SK-N-SH (cell line): ENCODE results near the gene ARL14EP. TPM values are rescaled to one million over a fixed set of nuclear protein-coding genes. Genes with fewer than 3 reads are reported as not detected.

Experiments
- CTCF ChIA-PET: fragments of 300-600, 350-600 bp; formaldehyde crosslinking; extraction: SDS; loops from one replicate; lab custom pipeline; 2021; lab: Yijun Ruan, JAX
- POLR2A ChIA-PET: fragments of 350-600 bp; sonication (Branson Sonifier 250); formaldehyde crosslinking; extraction: SDS; loops from one replicate; lab custom pipeline; 2020; ENCODE audit warnings: antibody characterized with exemption, inconsistent platforms; lab: Yijun Ruan, JAX
- DNase-seq: peaks from one replicate; pipeline ENCODE4 v3.0.0; 2012
- H2AFZ ChIP-seq: fragments of 200-600 bp; sonication (generic); 2 replicates; pipeline ENCODE4 v1.8.1; 2016; ENCODE audit warnings: antibody characterized with exemption, mild to moderate bottlenecking, low read depth
- H3F3A ChIP-seq: fragments of 200-600 bp; sonication (generic); replicated peaks from 2 replicates; pipeline ENCODE3; 2016; ENCODE audit warnings: antibody characterized with exemption, mild to moderate bottlenecking; ENCODE audit not compliant: insufficient read depth
- H3K27ac ChIP-seq, 2 experiments: fragments of 200-500 bp in 1 of 2; fragments of 200-600 bp in 1 of 2; sonication (Bioruptor generic) in 1 of 2; sonication (generic), shearing (Covaris generic) in 1 of 2; 2 replicates each; pipeline versions ENCODE4 v1.5.1 to v1.6.1; 2014 to 2016; ENCODE audit warnings: low read depth in 2 of 2, inconsistent platforms in 1 of 2, low read length in 1 of 2, mild to moderate bottlenecking in 1 of 2, mixed read lengths in 1 of 2
- H3K27me3 ChIP-seq: fragments of 200-600 bp; sonication (generic), shearing (Covaris generic); 2 replicates; pipeline ENCODE4 v1.6.1; 2016; ENCODE audit warnings: mixed run types; ENCODE audit not compliant: insufficient read depth
- H3K36me3 ChIP-seq, 2 experiments: fragments of 200-500 bp in 1 of 2; fragments of 200-600 bp in 1 of 2; sonication (Bioruptor generic) in 1 of 2; sonication (generic) in 1 of 2; replicated peaks in 1 of 2; 2 replicates each; pipeline versions ENCODE3 to v1.5.1; 2014 to 2016; ENCODE audit warnings: low read length in 1 of 2, mild to moderate bottlenecking in 1 of 2; ENCODE audit not compliant: insufficient read depth in 2 of 2, control insufficient read depth in 1 of 2
- H3K4me1 ChIP-seq, 2 experiments: fragments of 200-500 bp in 1 of 2; fragments of 200-600 bp in 1 of 2; sonication (Bioruptor generic) in 1 of 2; sonication (generic), shearing (Covaris generic) in 1 of 2; 2 replicates each; pipeline versions ENCODE4 v1.5.1 to v1.6.1; 2014 to 2016; ENCODE audit warnings: low read depth in 1 of 2, low read length in 1 of 2, mixed run types in 1 of 2; ENCODE audit not compliant: insufficient read depth in 2 of 2, control insufficient read depth in 1 of 2
- H3K4me2 ChIP-seq: fragments of 200-600 bp; sonication (generic), shearing (Covaris generic); 2 replicates; pipeline ENCODE4 v1.6.1; 2017; ENCODE audit warnings: mixed run types
- H3K4me3 ChIP-seq, 2 experiments: fragments of 200-500 bp in 1 of 2; fragments of 200-600 bp in 1 of 2; sonication (Bioruptor generic) in 1 of 2; sonication (generic), shearing (Covaris generic) in 1 of 2; 2 replicates each; pipeline versions ENCODE4 v1.5.1 to v1.8.1; 2014 to 2016; ENCODE audit warnings: low read depth in 2 of 2, inconsistent platforms in 1 of 2, low read length in 1 of 2, mild to moderate bottlenecking in 1 of 2, mixed read lengths in 1 of 2, moderate library complexity in 1 of 2
- H3K79me2 ChIP-seq: fragments of 200-600 bp; sonication (generic); 2 replicates; pipeline ENCODE4 v1.8.1; 2017; ENCODE audit warnings: mild to moderate bottlenecking; ENCODE audit not compliant: insufficient read depth
- H3K9ac ChIP-seq: fragments of 200-600 bp; sonication (generic); 2 replicates; pipeline ENCODE4 v1.6.1; 2017; ENCODE audit warnings: mixed run types
- H3K9me2 ChIP-seq: fragments of 200-600 bp; sonication (generic); 2 replicates; pipeline ENCODE4 v1.6.1; 2017; ENCODE audit warnings: mixed run types
- H3K9me3 ChIP-seq: fragments of 200-600 bp; sonication (generic); 2 replicates; pipeline ENCODE4 v1.6.1; 2017; ENCODE audit warnings: mixed run types, mild to moderate bottlenecking, moderate library complexity
- H4K20me1 ChIP-seq: fragments of 200-600 bp; sonication (generic); 2 replicates; pipeline ENCODE4 v1.6.1; 2017; ENCODE audit warnings: mild to moderate bottlenecking, mixed run types; ENCODE audit not compliant: insufficient read depth
- CHD2 ChIP-seq: fragments of 150-350 bp; IDR thresholded peaks from 2 replicates; pipeline ENCODE4 v1.6.1; 2018; ENCODE audit warnings: low read length; ENCODE audit not compliant: partially characterized antibody
- CTCF ChIP-seq: fragments of 200-600 bp; sonication (generic); IDR thresholded peaks from 2 replicates; pipeline ENCODE4 v1.6.1; 2017; ENCODE audit warnings: antibody characterized with exemption, mild to moderate bottlenecking, moderate library complexity
- ELF1 ChIP-seq: IDR thresholded peaks from 2 replicates; pipeline ENCODE4 v1.4.0; 2012
- EP300 ChIP-seq, 2 experiments: IDR thresholded peaks; 2 replicates each; pipeline versions ENCODE4 v1.4.0 to v1.6.1; 2012; ENCODE audit warnings: borderline replicate concordance in 1 of 2, low read depth in 1 of 2, low read length in 1 of 2
- EZH2phosphoT487 ChIP-seq: fragments of 200-600 bp; sonication (generic); IDR thresholded peaks from 2 replicates; pipeline ENCODE4 v1.6.1; 2017; ENCODE audit warnings: low read depth, mixed run types, mild to moderate bottlenecking, antibody characterized with exemption, moderate library complexity, borderline replicate concordance
- GABPA ChIP-seq: IDR thresholded peaks from 2 replicates; pipeline ENCODE4 v1.4.0; 2012; ENCODE audit warnings: low read depth, mild to moderate bottlenecking
- JUND ChIP-seq: IDR thresholded peaks from 2 replicates; pipeline ENCODE4 v1.4.0; 2012
- NFIC ChIP-seq: IDR thresholded peaks from 2 replicates; pipeline ENCODE4 v1.4.0; 2012; ENCODE audit warnings: borderline replicate concordance
- NRF1 ChIP-seq: IDR thresholded peaks from 2 replicates; pipeline ENCODE4 v1.6.1; 2012; ENCODE audit warnings: low read depth, mild to moderate bottlenecking, low read length
- POLR2AphosphoS5 ChIP-seq: IDR thresholded peaks from 2 replicates; pipeline ENCODE4 v1.6.1; 2012; ENCODE audit warnings: low read depth, low read length
- REST ChIP-seq: IDR thresholded peaks from 2 replicates; pipeline ENCODE4 v1.6.1; 2012; ENCODE audit warnings: mild to moderate bottlenecking, low read depth, low read length, moderate library complexity
- RFX5 ChIP-seq: IDR thresholded peaks from 2 replicates; pipeline ENCODE4 v1.6.1; 2012; ENCODE audit warnings: mild to moderate bottlenecking, improper control_type of control experiment, low read length
- TAF1 ChIP-seq: IDR thresholded peaks from 2 replicates; pipeline ENCODE4 v1.6.1; 2012; ENCODE audit warnings: low read depth, mild to moderate bottlenecking, low read length, moderate library complexity, borderline replicate concordance
- TCF12 ChIP-seq: IDR thresholded peaks from 2 replicates; pipeline ENCODE4 v1.4.0; 2012
- USF1 ChIP-seq: IDR thresholded peaks from 2 replicates; pipeline ENCODE4 v1.4.0; 2012; ENCODE audit warnings: low read depth, borderline replicate concordance
- USF2 ChIP-seq: fragments of 150-350 bp; IDR thresholded peaks from 2 replicates; pipeline ENCODE4 v1.6.1; 2017; ENCODE audit warnings: antibody characterized with exemption, low read length, low read depth, borderline replicate concordance
- ZBTB33 ChIP-seq: IDR thresholded peaks from 2 replicates; pipeline ENCODE4 v1.4.0; 2012; ENCODE audit warnings: low read depth, borderline replicate concordance
- WGBS: methylation state at CpG from one replicate; pipeline ENCODE4 v1.1.6; 2017; ENCODE audit warnings: low lambda C conversion rate; 5-methylcytosine and 5-hydroxymethylcytosine counted together
- polyA plus RNA-seq, 3 experiments: library from polyadenylated mRNA; depleted of rRNA; stranded (reverse); fragments of >200 nt; gene quantifications; 2 replicates each; pipeline ENCODE4 v1.2.3, GENCODE V29; 2012

ARL14EP gene
- polyA plus RNA-seq, 1 of the 3 experiments (the other 2 are of a cell fraction), result 7.0 TPM

- TF ChIP-seq REST (no peak), TCF12 (no peak), JUND (no peak), TAF1 (no peak), CHD2 (no peak), NRF1 (no peak), NFIC (no peak), EZH2phosphoT487 (no peak), USF2 (no peak), RFX5 (no peak), ZBTB33 (no peak), POLR2AphosphoS5 (no peak), CTCF (no peak), EP300 (IDR thresholded peaks at IDR 0.05; ENCODE audit: borderline replicate concordance in 1 of 2, low read depth in 1 of 2, low read length in 1 of 2) (no peak), ELF1 (no peak), GABPA (no peak), USF1 (no peak)
- H3K79me2 ChIP-seq, result no peaks in the 10 kb centered on the region
- no peaks in the 10 kb centered on the region for H4K20me1 ChIP-seq
- H3K4me1 ChIP-seq, result no peaks in the 10 kb centered on the region
- no peak overlapping the region for H2AFZ ChIP-seq
- no peak overlapping the region for H3K4me3 ChIP-seq
- no peak overlapping the region for H3K27ac ChIP-seq
- no peaks in the 10 kb centered on the region for H3K9me3 ChIP-seq
- no peaks in the 10 kb centered on the region for H3K36me3 ChIP-seq
- 19% methylated on average over 4 of the region's 4 CpGs for WGBS
- POLR2A ChIA-PET, result no interaction called here
- CTCF ChIA-PET, result interaction anchor here (1.1 to 2.4 kb wide), 2 partner anchors 18 to 500 kb away, joined by 3 to 6 read pairs; no protein-coding TSS in a partner anchor
- H3K9ac ChIP-seq, result no peak overlapping the region
- H3K27me3 ChIP-seq, result no peaks in the 10 kb centered on the region; the same call in 1 of the 2 replicates
- no peaks in the 10 kb centered on the region for H3K9me2 ChIP-seq
- no peak overlapping the region for H3K4me2 ChIP-seq
- H3F3A ChIP-seq, result no peaks in the 10 kb centered on the region
- no peak for DNase-seq
Observed at GRCh38 chr11:30356391-30356790, 33.5 kb downstream of the ARL14EP start.
